GM19463 (cell line): ENCODE results near the gene P3R3URF.
"Not testable (repeated sequence)": the region's sequence is repeated elsewhere in the genome, so short reads cannot be mapped to it uniquely, and the experiment has no call there.

Experiments
- ATAC-seq: cut with Tn5 transposase; IDR thresholded peaks from one replicate; pipeline ENCODE4 v1.9.1; 2021; ENCODE audit warnings: mild to moderate bottlenecking, moderate library complexity; ENCODE audit not compliant: unreplicated experiment

Gene P3R3URF

DNA sequence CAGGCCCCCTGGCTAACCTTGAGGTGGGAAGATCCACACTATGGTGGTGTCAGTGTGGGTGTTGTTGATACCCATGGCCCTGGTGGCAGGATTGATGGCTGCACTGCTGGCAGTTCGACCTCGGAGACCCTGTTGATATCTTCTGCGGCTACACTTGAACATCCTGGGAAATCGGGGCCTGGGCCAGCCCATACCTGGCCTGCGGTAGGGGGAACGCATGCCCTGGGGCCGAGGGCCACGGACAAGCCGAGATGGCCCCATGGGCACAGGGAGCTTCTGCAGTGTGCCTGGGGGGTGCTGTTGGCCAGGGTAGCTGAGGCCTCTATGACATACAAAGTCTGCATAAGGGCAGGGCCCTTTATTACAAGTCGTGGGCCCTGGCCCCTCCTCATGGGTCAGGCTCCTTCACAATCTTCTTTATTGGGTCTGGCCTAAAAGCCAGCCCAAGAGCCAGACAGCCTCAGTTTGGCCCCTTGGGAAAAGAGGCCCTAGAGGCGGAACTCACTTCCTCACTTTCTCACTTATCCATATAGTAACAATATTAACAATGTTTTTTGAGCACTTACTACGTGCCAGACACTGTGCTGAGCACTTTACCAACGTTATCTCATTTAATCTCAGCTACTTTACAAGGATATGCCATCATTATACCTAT is at the start of gene P3R3URF:
TSS of gene P3R3URF (minus strand) at position 278 of the 655 bp plus-strand sequence. CDS start at position 261, 17 bp downstream.
- no peak for ATAC-seq

DNA sequence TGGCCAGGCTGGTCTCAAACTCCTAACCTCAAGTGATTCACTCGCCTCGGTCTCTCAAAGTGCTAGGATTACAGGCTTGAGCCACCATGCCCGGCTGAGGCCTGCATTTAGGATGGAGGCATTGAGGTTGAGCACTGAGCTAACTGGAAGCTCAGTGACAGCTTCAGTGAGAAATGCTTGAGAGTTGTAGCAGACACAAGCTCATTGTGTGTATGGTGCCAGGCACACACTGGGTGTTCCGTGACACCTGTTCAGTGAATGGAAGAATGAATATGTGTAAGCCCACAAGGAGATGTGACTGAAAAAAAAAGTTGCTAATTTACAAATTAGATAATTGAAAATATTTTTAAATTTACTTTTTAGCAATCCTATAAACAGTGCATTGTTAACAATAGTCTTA is 48.7 kb upstream of the P3R3URF start:
- ATAC-seq: no peak

DNA sequence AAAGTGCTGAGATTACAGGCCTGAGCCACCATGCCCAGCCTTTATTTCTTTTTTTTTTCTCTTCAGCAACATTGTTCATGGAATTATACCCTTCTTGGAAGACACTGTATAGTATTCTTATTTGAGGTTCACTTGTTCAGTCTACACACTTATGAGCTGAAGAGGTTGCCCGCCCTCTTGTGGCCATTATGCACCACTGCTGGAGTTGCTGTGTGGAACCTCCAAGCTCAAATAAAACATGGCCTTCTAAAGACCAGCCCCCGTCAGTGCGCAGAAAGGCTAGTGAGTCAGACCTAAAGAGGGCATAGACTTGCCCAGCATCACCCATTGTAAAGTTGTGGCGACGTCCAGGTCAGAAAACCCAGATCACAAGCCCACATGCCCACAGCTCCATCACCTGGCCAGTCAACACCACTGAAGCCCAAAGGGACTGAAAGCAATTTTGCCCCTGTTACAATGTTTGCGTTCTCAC is 47.2 kb upstream of the P3R3URF start:
- peak; percentile 77 for ATAC-seq

DNA sequence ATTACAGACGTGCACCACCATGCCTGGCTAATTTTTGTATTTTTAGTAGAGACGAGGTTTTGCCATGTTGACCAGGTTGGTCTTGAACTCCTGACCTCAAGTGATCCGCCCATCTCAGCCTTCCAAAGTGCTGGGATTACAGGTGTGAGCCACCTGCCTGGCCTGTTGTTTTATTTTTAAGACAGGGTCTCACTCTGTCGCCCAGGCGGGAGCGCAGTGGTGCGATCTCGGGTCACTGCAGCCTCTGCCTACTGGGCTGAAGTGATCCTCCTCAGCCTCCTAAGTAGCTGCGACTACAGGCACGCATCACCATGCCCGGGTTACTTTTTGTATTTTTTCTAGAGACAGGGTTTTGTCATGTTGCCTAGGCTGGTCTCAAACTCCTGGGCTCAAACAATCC is 46.8 kb upstream of the P3R3URF start:
- not testable (repeated sequence) for ATAC-seq

DNA sequence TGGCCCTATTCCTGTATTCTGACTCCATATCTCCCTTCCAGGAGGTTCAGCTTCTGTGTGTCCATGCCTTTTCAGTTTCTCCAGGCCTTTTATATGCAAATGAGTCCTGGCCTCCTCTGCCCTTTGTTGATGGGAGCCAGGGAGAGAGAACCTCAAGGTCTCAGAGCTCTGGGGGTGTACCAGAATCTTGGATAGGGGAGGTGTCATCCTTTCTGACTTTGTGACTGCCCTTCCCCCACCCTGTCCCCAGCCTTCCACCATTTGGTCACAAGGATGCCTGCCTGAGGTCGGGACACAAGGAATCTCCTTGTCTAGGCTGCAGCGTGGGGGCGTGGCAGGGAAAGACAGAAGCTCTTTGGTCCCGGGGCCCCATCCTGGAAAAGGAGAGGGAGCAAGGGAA is 45.5 kb upstream of the P3R3URF start:
- ATAC-seq: no peak

DNA sequence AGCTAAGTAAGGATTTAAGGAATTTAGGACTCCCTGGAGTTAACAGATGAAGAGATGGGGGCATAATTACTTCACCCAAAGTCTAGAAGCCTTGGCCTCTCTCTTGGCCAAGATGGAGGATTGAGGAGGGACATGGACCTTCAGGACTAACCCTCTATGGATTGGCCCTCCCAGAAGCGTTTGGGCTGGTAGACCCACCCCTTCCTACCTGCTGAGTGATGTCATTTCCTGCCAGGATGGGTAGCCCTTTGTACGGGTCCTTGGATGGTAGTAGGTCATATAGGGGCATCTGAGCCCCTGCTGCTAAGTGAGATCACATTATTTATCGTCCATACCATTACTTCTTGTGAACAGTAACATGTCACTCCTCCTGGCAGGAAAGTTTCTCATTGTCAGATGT is 44.5 kb upstream of the P3R3URF start:
- ATAC-seq: no peak

DNA sequence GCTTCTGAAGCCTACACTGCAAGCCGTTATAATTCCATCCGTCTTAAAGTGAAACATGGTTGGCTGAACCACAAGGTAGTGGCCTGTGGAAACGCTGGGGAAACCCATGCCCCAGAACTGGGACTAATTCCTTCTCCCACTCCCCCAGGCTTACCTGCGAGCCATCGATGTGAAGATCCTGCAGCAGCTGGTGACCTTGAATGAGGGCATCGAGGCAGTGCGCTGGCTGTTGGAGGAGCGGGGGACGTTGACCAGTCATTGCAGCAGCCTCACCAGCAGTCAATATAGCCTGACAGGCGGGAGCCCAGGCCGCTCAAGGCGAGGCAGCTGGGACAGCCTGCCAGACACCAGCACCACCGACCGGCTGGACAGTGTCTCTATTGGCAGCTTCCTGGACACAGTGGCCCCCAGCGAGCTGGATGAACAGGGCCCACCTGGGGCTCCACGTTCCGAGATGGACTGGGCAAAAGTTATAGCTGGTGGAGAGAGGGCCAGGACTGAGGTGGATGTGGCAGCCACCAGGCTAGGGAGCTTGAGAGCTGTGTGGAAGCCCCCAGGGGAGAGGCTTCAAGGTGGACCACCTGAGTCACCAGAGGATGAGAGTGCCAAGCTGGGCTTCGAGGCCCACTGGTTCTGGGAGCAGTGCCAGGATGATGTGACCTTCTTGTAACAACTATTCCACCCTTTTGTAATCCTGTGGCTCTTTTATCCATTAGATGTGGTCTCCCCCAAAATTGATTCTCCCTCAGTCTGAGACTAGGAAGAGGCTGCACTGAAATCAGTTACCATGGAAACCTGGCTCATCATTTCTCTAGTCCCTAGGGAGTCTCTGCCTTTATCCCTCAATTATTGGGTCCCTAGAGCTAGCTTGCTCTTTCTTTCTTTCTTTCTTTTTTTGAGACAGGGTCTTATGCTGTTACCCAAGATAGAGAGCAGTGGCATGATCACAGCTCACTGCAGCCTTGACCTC is 43.5 kb upstream of the P3R3URF start:
- no peak for ATAC-seq

DNA sequence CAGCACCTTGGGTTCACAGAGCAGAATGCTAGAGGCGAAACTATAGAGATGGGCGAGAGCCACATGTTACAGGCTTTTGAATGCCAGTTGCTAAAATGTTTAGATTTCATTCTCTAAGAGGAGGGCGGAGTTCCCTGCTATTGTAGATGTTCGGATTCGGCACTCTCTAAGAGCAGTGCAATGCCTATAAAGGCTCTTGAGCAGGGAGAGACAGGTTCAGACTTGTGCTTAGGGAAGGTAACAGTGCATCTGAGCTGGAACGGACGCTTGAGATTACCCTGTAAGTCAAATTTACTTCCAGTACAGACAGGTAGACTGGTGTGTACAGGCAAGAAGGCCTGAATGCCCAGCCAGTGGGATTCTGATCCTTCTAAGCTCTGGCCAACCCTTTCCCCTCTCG is 42.2 kb upstream of the P3R3URF start:
- no peak for ATAC-seq

DNA sequence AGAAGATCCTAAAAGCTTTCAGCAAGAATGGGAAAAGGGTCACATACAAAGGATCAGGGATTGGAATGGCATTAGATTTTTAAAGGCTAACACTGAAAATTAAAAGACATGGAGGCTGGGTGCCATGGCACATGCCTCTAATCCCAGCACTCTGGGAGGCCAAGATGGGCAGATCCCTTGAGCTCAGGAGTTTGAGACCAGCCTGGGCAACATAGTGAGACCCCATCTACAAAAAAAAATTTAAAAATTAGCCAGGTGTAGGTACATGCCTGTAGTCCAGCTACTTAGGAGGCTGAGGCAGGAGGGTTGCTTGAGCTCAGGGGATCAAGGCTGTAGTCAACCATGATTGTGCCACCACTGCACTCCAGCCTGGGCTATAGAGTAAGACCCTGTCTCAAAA is 39.2 kb upstream of the P3R3URF start:
- ATAC-seq: no peak

DNA sequence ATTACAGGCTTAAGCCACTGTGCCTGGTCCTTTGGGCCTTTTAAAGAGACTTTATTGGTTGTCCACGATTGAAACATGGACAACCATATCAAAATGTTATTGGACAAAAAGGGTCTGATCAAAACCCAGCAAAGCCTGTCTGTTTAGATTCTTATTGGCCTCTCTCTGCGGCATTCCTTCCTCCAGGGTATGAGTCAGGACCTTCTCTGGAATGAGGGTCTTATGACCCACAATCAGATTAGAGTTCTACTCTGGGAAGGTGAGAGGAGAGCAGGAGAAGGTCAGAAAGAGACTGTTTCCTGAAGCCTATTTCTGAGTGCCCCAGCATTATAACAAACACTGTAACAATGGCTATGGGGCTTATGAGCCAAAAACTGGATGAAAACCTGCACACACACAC is 34.8 kb upstream of the P3R3URF start:
- ATAC-seq: no peak

DNA sequence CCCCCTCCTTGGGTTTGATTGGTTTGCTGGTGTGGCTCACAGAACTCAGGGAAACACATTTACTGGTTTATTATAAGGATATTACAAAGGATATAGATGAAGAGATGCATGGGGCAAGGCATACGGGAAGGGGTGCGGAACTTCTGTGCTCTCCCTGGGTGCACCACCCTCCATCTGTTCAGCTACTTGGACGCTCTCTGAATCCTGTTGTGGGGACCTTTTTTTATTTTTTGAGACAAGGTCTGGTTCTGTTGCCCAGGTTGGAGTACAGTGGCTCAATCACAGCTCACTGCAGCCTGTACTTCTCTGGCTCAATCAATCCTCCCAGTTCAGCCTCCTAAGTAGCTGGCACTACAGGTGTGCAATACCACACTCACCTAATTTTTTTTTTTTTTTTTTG is 34.3 kb upstream of the P3R3URF start:
- no peak for ATAC-seq

DNA sequence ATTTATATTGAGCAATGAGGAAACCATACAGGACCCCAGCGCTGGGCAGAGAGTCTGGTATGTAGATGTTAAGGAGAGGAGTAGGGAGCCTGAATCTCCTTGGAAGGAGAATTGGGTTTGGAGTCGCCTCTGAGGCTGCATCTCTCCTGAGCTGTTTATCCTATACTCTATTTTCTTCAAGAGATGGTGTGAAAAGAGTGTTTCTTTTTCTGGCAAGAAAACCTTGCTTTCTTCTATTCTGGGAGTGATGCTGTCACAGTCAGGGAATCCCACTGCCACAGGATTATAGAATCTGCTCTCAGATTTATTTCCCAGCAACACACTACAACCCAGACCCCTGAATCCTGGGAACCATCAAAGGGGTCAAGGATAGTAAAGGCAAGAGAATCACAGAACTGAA is 30.1 kb upstream of the P3R3URF start:
- no peak for ATAC-seq

DNA sequence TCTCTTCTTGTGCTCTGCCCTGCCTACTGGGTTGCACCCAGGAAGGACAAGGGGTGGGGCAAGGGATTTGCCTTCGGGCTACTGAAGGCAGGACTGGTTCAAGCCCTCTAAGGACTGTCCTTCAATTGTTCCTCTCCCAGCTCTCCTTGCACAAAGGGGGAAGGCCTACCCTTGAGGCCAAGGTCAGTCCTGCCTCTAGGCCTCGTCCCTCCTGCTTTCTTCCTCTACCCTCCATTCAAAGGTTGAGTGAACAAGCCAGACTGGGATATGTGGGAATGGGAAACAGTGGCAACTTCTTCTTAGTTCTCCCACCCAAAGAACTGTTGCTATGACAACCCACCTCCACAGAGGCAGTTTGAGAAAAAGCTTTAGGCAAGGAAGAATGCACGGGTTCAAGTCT is 29.5 kb upstream of the P3R3URF start:
- no peak for ATAC-seq

DNA sequence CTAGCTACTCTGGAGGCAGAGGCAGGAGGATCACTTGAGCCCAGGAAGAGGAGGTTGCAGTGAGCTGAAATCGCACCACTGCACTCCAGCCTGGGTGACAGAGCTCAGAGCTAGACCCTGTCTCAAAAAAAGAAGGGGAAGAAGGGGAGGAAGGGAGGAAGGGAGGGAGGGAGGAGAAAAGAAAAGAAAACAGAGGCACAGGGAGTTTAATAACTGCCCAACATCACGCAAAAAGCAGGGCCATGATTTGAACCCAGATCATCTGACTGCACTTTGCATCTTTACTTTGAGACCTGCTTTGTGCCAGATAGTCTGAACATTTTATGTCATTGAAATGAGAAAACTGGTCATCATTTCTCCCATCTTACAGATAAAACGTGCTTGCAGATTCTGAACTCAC is 28.9 kb upstream of the P3R3URF start:
- no peak for ATAC-seq

DNA sequence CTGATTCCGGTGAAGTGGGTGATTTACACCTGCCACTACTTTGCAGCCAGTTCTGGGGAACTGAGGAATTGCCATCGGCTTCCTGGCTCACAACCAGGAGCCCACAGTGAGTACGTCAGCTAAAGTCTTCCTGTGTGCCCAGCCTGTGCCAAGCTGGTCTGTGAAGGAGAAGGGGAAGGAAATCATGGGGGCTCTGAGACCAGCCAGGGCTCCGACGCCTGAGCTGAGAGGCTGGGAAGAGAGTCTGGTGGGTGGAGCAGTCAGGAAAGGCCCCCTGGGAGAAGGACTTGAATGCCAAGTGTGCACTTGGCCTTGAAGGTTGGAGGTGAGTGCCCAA is 28.1 kb upstream of the P3R3URF start:
- ATAC-seq: no peak

DNA sequence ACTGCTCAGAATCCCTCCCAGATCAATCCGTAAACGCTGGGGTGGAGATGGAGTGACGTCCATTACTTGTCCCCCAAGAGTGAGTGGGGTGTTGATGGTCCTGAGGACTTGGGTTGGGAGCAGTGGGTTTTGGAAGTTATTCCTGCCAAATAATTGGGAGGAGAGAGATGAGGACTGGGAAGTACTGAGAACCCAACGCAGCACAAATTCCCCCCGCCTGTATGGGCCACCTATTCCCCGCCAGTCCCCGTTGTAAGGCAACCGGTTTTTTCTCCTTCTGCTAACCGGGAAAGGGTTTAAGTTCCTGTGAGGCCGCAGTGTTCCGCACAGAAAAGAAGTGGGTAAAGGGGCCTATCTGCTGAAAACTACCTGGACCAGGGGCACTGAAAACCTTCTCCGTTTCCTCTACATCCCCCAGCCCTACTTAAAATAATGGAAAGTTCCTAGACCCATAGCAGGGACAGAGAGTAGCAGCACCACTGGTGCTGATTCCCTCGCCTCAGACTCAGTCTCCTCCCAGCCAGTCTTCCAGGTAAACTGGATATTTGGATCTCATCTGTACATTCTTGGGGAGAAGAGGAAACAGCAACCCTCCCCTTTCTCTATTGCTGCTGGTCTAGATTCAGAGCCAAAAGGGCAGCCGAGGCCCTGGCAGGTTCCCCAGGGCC is 27.6 kb upstream of the P3R3URF start:
- no peak for ATAC-seq

DNA sequence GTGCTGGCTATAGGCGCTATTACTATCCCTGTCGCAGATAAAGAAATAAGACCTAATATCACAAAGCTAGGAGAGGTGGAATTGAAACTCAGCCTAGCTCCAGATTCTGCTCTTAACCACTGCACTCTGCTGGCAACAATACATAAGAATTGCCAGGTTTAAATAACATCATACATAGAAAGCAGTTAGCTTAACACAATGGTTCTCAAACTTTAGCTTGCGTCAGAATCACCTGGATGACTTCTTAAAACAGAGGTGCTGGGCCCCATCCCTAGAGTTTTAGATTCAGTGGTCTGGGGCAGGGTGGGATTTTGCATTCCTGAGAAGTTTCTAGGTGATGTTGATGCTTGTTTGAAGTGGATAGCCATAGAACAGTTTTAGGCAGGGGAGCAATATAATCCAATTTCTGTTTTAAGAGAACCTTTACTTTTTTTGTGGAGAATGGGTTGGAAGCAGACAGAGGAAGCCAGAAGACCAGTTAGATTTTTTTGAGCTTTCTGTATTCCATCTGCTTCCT is 23.0 kb upstream of the P3R3URF start:
- no peak for ATAC-seq

DNA sequence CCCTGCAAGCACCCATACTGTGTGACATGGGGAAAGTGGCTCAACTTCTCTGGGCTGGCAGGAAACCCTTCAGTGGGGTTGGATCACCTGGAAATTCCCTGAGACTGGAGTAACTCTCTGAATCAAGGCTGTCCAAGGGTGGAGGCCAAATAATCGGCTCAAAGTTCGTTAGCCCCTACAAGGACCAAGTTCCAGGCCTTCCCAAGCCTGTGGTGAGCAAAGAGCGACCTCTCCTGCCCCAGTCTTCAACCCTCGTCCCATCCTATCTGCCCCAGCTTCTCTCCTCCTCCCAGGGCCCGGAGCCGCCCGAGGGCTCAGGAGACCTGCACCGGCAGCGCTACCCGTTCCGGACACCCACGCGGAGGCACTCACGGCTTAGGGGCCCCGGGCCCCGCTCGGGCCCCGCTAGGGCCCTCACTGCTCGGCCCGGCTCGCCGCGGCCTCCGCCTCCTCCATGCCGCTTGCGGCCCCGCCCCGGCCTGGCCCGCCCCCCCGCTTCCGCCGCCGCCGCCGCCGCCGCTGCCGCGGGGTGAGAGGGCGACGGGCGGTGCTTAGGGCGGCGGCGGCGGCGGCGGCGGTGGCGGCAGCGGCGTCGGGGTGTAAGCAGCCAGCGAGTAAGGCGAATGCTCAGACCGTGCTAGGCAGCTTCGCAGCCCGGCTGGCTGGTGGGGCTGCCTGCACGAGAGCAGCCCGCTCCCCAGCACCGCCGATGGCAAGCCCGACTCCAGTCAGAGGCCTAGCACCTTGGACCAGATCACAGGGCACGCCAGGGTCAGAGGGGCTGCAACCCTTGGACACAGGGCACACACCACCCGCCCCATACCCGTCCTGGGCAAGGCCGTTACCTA is 21.9 kb upstream of the P3R3URF start, which contains the start of gene POMGNT1:
TSS of gene POMGNT1 (minus strand) at position 471 of the 848 bp plus-strand sequence. CDS start 613 bp downstream, outside the sequence.
- peak; percentile 88 for ATAC-seq

DNA sequence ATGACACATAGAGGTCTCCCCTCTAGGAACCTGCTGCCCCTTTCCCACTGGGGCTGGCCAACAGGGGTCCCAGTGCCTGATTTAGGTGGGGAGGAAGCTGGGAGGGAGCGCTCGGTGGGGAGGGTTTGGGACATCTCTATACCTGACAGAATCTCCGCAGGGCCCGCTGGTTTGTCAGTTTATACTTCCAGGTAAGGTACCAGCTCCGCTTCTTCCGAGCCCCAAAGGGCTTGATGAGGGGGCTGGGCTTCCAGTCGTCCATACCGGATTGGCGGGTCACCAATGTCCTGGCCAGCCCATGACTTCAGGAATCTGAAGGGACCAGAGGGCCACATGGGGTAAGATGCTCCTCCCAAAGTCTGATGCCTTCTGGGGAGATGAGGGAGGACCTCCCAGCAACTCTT is 21.3 kb upstream of the P3R3URF start:
- no peak for ATAC-seq

DNA sequence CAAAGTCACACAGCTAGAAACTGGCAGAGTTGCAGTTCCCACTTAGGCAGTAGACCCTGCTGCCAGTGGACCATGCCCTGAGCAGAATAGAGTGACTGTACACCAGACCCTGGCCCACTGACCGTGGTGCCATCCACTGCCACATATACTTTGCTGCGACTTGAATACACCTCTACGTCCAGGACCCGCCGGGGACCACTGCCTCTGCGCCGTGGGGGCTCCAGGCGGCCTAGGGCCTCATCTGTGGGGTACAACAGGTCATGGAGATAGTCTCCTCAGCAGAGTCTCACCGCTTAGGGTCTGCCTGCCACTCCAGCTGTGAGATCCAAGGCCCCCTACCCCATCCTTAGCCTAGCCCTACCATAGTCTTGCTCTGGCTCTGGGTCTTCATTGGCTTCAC is 20.3 kb upstream of the P3R3URF start:
- no peak for ATAC-seq
